IMR-90 (cell line): ENCODE measurements around the gene DOCK10. TPM values are rescaled to one million over a fixed set of nuclear protein-coding genes. Genes with fewer than 3 reads are reported as not detected.

Experiments used
- ATAC-seq: fragments of 200-7000 bp; cut with Tn5 transposase; 2 replicates; pipeline ENCODE4 v1.9.1; 2020; ENCODE audit warnings: low read depth, mild to moderate bottlenecking, moderate library complexity
- BruUV-seq: library from RNA; stranded (reverse); fragments of 400-500 nt; replicated peaks from 2 replicates; lab custom pipeline; 2021; lab: Mats Ljungman, UMichigan
- CTCF ChIA-PET: fragments of 300-600 bp; formaldehyde crosslinking; extraction: SDS; loops from one replicate; lab custom pipeline; 2021; ENCODE audit warnings: antibody characterized with exemption; lab: Yijun Ruan, JAX
- POLR2A ChIA-PET: fragments of 300-600 bp; sonication (Branson Sonifier 250); formaldehyde crosslinking; loops from one replicate; lab custom pipeline; 2022; ENCODE audit warnings: antibody characterized with exemption; ENCODE audit not compliant: unreplicated experiment; lab: Charles Lee
- DNase-seq: peaks from one replicate; pipeline ENCODE4 v3.0.0; 2013
- H2AFZ ChIP-seq: replicated peaks from 2 replicates; pipeline ENCODE3; 2013; ENCODE audit warnings: low read length, mild to moderate bottlenecking; ENCODE audit not compliant: poor library complexity
- H2AK5ac ChIP-seq: 2 replicates; pipeline ENCODE4 v1.6.1; 2013; ENCODE audit warnings: low read depth, low read length, inconsistent platforms
- H2AK9ac ChIP-seq: replicated peaks from 2 replicates; pipeline ENCODE3; 2013; ENCODE audit warnings: mild to moderate bottlenecking, low read depth, low read length, moderate library complexity; ENCODE audit not compliant: poor library complexity
- H2BK120ac ChIP-seq: 2 replicates; pipeline ENCODE4 v1.6.1; 2013; ENCODE audit warnings: low read depth, low read length, inconsistent platforms
- H2BK15ac ChIP-seq: 3 replicates; pipeline ENCODE4 v1.6.1; 2013; ENCODE audit warnings: low read depth, low read length, inconsistent platforms
- H2BK20ac ChIP-seq: 2 replicates; pipeline ENCODE4 v1.6.1; 2013; ENCODE audit warnings: low read depth, mild to moderate bottlenecking, inconsistent platforms, low read length, moderate library complexity
- H2BK5ac ChIP-seq: 2 replicates; pipeline ENCODE4 v1.6.1; 2013; ENCODE audit warnings: mild to moderate bottlenecking, low read depth, low read length, inconsistent platforms; ENCODE audit not compliant: poor library complexity, severe bottlenecking
- H3K14ac ChIP-seq: replicated peaks from 2 replicates; pipeline ENCODE4 v1.6.1; 2013; ENCODE audit warnings: low read depth, low read length, inconsistent platforms
- H3K18ac ChIP-seq: 2 replicates; pipeline ENCODE4 v1.6.1; 2013; ENCODE audit warnings: low read depth, low read length, control low read depth
- H3K23ac ChIP-seq: 2 replicates; pipeline ENCODE4 v1.6.1; 2013; ENCODE audit warnings: low read depth, low read length, inconsistent platforms
- H3K27ac ChIP-seq: 2 replicates; pipeline ENCODE4 v1.5.1; 2013; ENCODE audit warnings: mild to moderate bottlenecking, control low read depth, low read length; ENCODE audit not compliant: insufficient read depth
- H3K27me3 ChIP-seq: 2 replicates; pipeline ENCODE4 v1.6.1; 2013; ENCODE audit warnings: low read length; ENCODE audit not compliant: control insufficient read depth, insufficient read depth
- H3K36me3 ChIP-seq: 2 replicates; pipeline ENCODE4 v1.6.1; 2013; ENCODE audit warnings: low read length, mixed read lengths; ENCODE audit not compliant: control insufficient read depth, insufficient read depth
- H3K4ac ChIP-seq: 2 replicates; pipeline ENCODE4 v1.6.1; 2013; ENCODE audit warnings: low read depth, low read length, inconsistent platforms
- H3K4me1 ChIP-seq: 2 replicates; pipeline ENCODE4 v1.6.1; 2013; ENCODE audit warnings: low read length, mixed read lengths; ENCODE audit not compliant: control insufficient read depth, insufficient read depth
- H3K4me2 ChIP-seq: 2 replicates; pipeline ENCODE4 v1.6.1; 2013; ENCODE audit warnings: low read depth, mild to moderate bottlenecking, control low read depth, low read length, moderate library complexity
- H3K4me3 ChIP-seq: 2 replicates; pipeline ENCODE4 v1.5.1; 2013; ENCODE audit warnings: low read depth, mild to moderate bottlenecking, control low read depth, low read length, moderate library complexity; ENCODE audit not compliant: insufficient read depth
- H3K56ac ChIP-seq: 2 replicates; pipeline ENCODE4 v1.6.1; 2013; ENCODE audit warnings: low read length, inconsistent platforms; ENCODE audit not compliant: insufficient read depth; ENCODE audit errors: extremely low read depth
- H3K79me1 ChIP-seq, 2 experiments: 2 replicates each; pipeline ENCODE4 v1.6.1; 2013; ENCODE audit warnings: low read length in 2 of 2, inconsistent platforms in 1 of 2, low read depth in 1 of 2
- H3K9ac ChIP-seq: 2 replicates; pipeline ENCODE4 v1.6.1; 2013; ENCODE audit warnings: low read depth, low read length, control low read depth
- H3K9me1 ChIP-seq: 2 replicates; pipeline ENCODE4 v1.6.1; 2013; ENCODE audit warnings: low read length, inconsistent platforms; ENCODE audit not compliant: insufficient read depth
- H3K9me3 ChIP-seq: 2 replicates; pipeline ENCODE4 v1.6.1; 2013; ENCODE audit warnings: low read length; ENCODE audit not compliant: control insufficient read depth, insufficient read depth
- H4K20me1 ChIP-seq: 2 replicates; pipeline ENCODE4 v1.6.1; 2013; ENCODE audit warnings: low read length, inconsistent platforms; ENCODE audit not compliant: insufficient read depth
- H4K5ac ChIP-seq: 2 replicates; pipeline ENCODE4 v1.6.1; 2013; ENCODE audit warnings: mild to moderate bottlenecking, low read depth, low read length, control low read depth
- H4K8ac ChIP-seq, 2 experiments: 2 replicates each; pipeline ENCODE4 v1.6.1; 2013; ENCODE audit warnings: low read depth in 2 of 2, low read length in 2 of 2, control low read depth in 1 of 2, inconsistent platforms in 1 of 2
- H4K91ac ChIP-seq: 2 replicates; pipeline ENCODE4 v1.6.1; 2013; ENCODE audit warnings: low read depth, low read length, inconsistent platforms; ENCODE audit not compliant: insufficient read depth
- CEBPB ChIP-seq: IDR thresholded peaks from 2 replicates; pipeline ENCODE4 v1.6.1; 2012; ENCODE audit warnings: low read depth, low read length, improper control_type of control experiment
- POLR2A ChIP-seq: IDR thresholded peaks from 2 replicates; pipeline ENCODE4 v1.6.1; 2012; ENCODE audit warnings: mild to moderate bottlenecking, low read depth, low read length
- WGBS, 2 experiments: methylation state at CpG; one replicate each; pipeline versions ENCODE4 v1.1.5 to v1.1.7; 2013; ENCODE audit warnings: missing lambda C conversion rate in 2 of 2; ENCODE audit not compliant: insufficient read length in 1 of 2; ENCODE audit errors: extremely low coverage in 2 of 2; 5-methylcytosine and 5-hydroxymethylcytosine counted together
- dilution Hi-C: fragments of 300-500 bp; cut with HindIII; formaldehyde crosslinking; loops from one replicate; pipeline ENCODE4 v1.14.3; 2018; ENCODE audit warnings: low sequenced_read_pairs; ENCODE audit not compliant: unreplicated experiment
- in situ Hi-C: fragments of 300-500 bp; cut with MboI; formaldehyde crosslinking; loops from 3 replicates; pipeline ENCODE4 v1.14.3; 2019; ENCODE audit warnings: low sequenced_read_pairs, inconsistent platforms, mixed read lengths
- intact Hi-C: fragments of 100-400 bp; cut with micrococcal nuclease; formaldehyde crosslinking; loops from 2 replicates; pipeline ENCODE4 v1.10.0; 2022
- polyA plus RNA-seq, 3 experiments: library from polyadenylated mRNA; depleted of rRNA; stranded (reverse); fragments of >200 nt; gene quantifications; 2 replicates each; pipeline ENCODE4 v1.2.3, GENCODE V29; 2012; ENCODE audit warnings: low replicate concordance in 1 of 3
- total RNA-seq: library from RNA; depleted of rRNA; stranded (reverse); fragments of >200 nt; gene quantifications from 2 replicates; pipeline ENCODE4 v1.2.3, GENCODE V29; 2012

DOCK10 gene
- total and polyA plus RNA-seq, 2 of the 4 experiments (the other 2 are of a cell fraction): 58.6 to 75.3 TPM

DNA sequence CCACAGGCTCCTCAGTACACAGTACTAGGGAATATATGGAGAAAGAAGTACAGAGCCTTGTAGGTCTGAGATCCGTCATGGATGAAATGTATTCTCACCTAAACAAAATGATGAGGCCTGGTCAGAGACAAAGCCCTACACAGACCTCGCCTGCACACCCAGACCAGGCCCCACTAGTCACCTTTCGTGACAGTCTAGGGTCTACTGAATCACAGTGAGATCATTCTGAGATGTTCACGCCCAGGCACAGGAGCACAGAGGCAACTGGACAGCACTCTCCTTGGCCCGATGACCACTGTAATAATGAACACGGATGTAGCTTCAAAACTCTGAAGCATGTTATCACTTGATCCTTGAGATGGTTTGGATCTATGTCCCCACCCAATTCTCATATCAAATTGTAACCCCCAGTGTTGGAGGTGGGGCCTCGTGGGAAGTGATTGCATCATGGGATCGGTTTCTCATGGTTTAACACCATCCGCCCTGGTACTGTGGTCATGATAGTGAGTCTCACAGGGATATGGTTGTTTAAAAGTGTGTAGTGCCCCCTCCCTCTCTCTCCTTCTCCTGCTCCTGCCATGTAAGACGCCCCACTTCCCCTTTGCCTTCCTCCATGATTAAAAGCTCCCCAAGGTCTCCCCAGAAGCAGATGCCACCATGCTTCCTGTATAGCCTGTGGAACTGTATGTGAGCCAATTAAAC is 15.1 kb downstream of the DOCK10 start:
- ChIA-PET POLR2A (no interaction called here), CTCF (no interaction called here)
- Histone ChIP-seq H2AK5ac (no peak overlapping the region), H3K4me1 (peaks cover 10% of the 10 kb centered on the region), H3K18ac (no peak overlapping the region), H3K4ac (no peak overlapping the region), H3K27me3 (no peaks in the 10 kb centered on the region), H4K20me1 (peaks cover 4% of the 10 kb centered on the region; the same call in 1 of the 2 replicates), H3K9me3 (no peaks in the 10 kb centered on the region), H4K5ac (peak overlapping the region; percentile 12; the same call in 1 of the 2 replicates), H3K56ac (no peak overlapping the region), H3K14ac (no peak overlapping the region), H2BK20ac (no peak overlapping the region), H2AFZ (no peak overlapping the region), H3K36me3 (no peaks in the 10 kb centered on the region), H4K91ac (no peak overlapping the region), H3K23ac (no peak overlapping the region), H3K79me1 (peaks cover 18 to 61% of the 10 kb centered on the region in 2 experiments), H2BK5ac (no peak overlapping the region), H3K9me1 (peaks cover 22% of the 10 kb centered on the region), H2AK9ac (no peak overlapping the region), H3K4me2 (no peak overlapping the region), H2BK120ac (no peak overlapping the region), H4K8ac (no peak overlapping the region), H3K4me3 (no peak overlapping the region), H2BK15ac (no peak overlapping the region), H3K9ac (no peak overlapping the region), H3K27ac (no peak overlapping the region)
- WGBS, 2 experiments: 100% methylated on average over 2 of the region's 10 CpGs; no CpG with 5 or more reads in 1 of the 2 experiments
- dilution Hi-C loops (no loop called here), in situ Hi-C loops (no loop called here), intact Hi-C loops (no loop called here)
- DNase-seq (no peak), ATAC-seq (no peak)
- TF ChIP-seq POLR2A: no peak
- TF ChIP-seq CEBPB: peak; percentile 53
- BruUV-seq: no TSS peak
